Measurements from ENCODE around the gene KLK6. TPM values are rescaled to one million over a fixed set of nuclear protein-coding genes. Genes with fewer than 3 reads are reported as not detected.

KLK6 gene
- total and polyA plus RNA-seq, 2 donors (not counting 3 experiments of a cell fraction or from before 2014, with no cell fraction given), result 0.12 TPM; not detected in 1

GRCh38 chr19:50964266-50964665, 5.1 kb downstream of the KLK6 start:
- no TSS peak for BruUV-seq (replicated peaks)
- Histone ChIP-seq H4K20me1 (replicated peaks; ENCODE audit: control insufficient read depth, extremely low read depth, insufficient read depth, low read length) (no peaks in the 10 kb centered on the region), H2AFZ (ENCODE audit: low read depth, low read length) (no peak overlapping the region), H3K36me3 (ENCODE audit: control insufficient read depth in 2 of 2, extremely low read depth in 1 of 2, insufficient read depth in 2 of 2, low read length in 2 of 2) (no peaks in the 10 kb centered on the region), H3K27me3 (ENCODE audit: control insufficient read depth in 2 of 2, insufficient read depth in 2 of 2, low read length in 2 of 2) (no peaks in the 10 kb centered on the region), H3K4me2 (ENCODE audit: insufficient read depth, low read length) (no peak overlapping the region), H3K9me1 (replicated peaks; ENCODE audit: control insufficient read depth, extremely low read depth, insufficient read depth, low read length) (no peaks in the 10 kb centered on the region), H3K4me3 (replicated peaks in 1 of 3; ENCODE audit: insufficient read depth in 1 of 3, low read depth in 1 of 3, low read length in 3 of 3) (no peak overlapping the region), H3K79me2 (ENCODE audit: control insufficient read depth, insufficient read depth, low read length) (no peaks in the 10 kb centered on the region), H3K4me1 (ENCODE audit: control insufficient read depth, extremely low read depth, insufficient read depth, low read length) (no peaks in the 10 kb centered on the region), H3K9ac (replicated peaks; ENCODE audit: extremely low read depth, insufficient read depth, low read length) (no peak overlapping the region), H3K27ac (ENCODE audit: insufficient read depth, low read depth, low read length) (no peak overlapping the region), H3K9me3 (replicated peaks; ENCODE audit: control insufficient read depth, insufficient read depth, low read length) (no peaks in the 10 kb centered on the region)
- dilution Hi-C loops (cut with MboI; ENCODE audit: extremely low pct_ligation_motif_present, low sequenced_read_pairs), result no loop called here
- no peak for TF ChIP-seq EZH2 (IDR thresholded peaks at IDR 0.05; ENCODE audit: borderline replicate concordance, low read depth, low read length, severe bottlenecking)
- TF ChIP-seq MYC (IDR thresholded peaks at IDR 0.05; ENCODE audit: low read depth, low read length), result no peak
- no peak for TF ChIP-seq POLR2AphosphoS5 (IDR thresholded peaks at IDR 0.05; ENCODE audit: insufficient read depth, low read depth, low read length)
- TF ChIP-seq GATA2 (IDR thresholded peaks at IDR 0.05; ENCODE audit: insufficient read depth, insufficient read length, low read depth, low read length), result no peak
- no peak for TF ChIP-seq FOS (IDR thresholded peaks at IDR 0.05; ENCODE audit: borderline replicate concordance, insufficient read depth, low read length)
- ChIA-PET POLR2A (no interaction called here), CTCF (no interaction called here)
- no peak for FAIRE-seq
- intact Hi-C loops (cut with micrococcal nuclease), result no loop called here
- no peak for DNase-seq (ENCODE audit: low read depth, low spot score)

GRCh38 chr19:50963381-50963780, 6.0 kb downstream of the KLK6 start:
- no peak overlapping the region for H3K9ac ChIP-seq (replicated peaks; ENCODE audit: extremely low read depth, insufficient read depth, low read length)
- intact Hi-C loops (cut with micrococcal nuclease), result no loop called here
- no peaks in the 10 kb centered on the region for H3K36me3 ChIP-seq (ENCODE audit: control insufficient read depth in 2 of 2, extremely low read depth in 1 of 2, insufficient read depth in 2 of 2, low read length in 2 of 2)
- DNase-seq (ENCODE audit: low read depth, low spot score) (no peak), FAIRE-seq (no peak)
- no peaks in the 10 kb centered on the region for H4K20me1 ChIP-seq (replicated peaks; ENCODE audit: control insufficient read depth, extremely low read depth, insufficient read depth, low read length)
- BruUV-seq (replicated peaks), result no TSS peak
- H3K9me3 ChIP-seq (replicated peaks; ENCODE audit: control insufficient read depth, insufficient read depth, low read length), result no peaks in the 10 kb centered on the region
- H3K27me3 ChIP-seq (ENCODE audit: control insufficient read depth in 2 of 2, insufficient read depth in 2 of 2, low read length in 2 of 2), result no peaks in the 10 kb centered on the region
- H3K4me2 ChIP-seq (ENCODE audit: insufficient read depth, low read length), result no peak overlapping the region
- H2AFZ ChIP-seq (ENCODE audit: low read depth, low read length), result no peak overlapping the region
- no peaks in the 10 kb centered on the region for H3K9me1 ChIP-seq (replicated peaks; ENCODE audit: control insufficient read depth, extremely low read depth, insufficient read depth, low read length)
- no peak for TF ChIP-seq JUN (IDR thresholded peaks at IDR 0.05; ENCODE audit: borderline replicate concordance, insufficient read depth, insufficient read length, low read depth)
- no peak for TF ChIP-seq POLR2A (IDR thresholded peaks at IDR 0.05; ENCODE audit: low read depth, low read length)
- no peak for TF ChIP-seq CTCF (IDR thresholded peaks at IDR 0.05; ENCODE audit: extremely low read depth in 1 of 2, insufficient read depth in 1 of 2, low read depth in 1 of 2, low read length in 2 of 2)
- TF ChIP-seq MAX (IDR thresholded peaks at IDR 0.05; ENCODE audit: insufficient read depth, insufficient read length), result no peak
- no peak for TF ChIP-seq MYC (IDR thresholded peaks at IDR 0.05; ENCODE audit: low read depth, low read length)
- no peak for TF ChIP-seq GATA2 (IDR thresholded peaks at IDR 0.05; ENCODE audit: insufficient read depth, insufficient read length, low read depth, low read length)
- no peak for TF ChIP-seq POLR2AphosphoS5 (IDR thresholded peaks at IDR 0.05; ENCODE audit: insufficient read depth, low read depth, low read length)
- TF ChIP-seq FOS (IDR thresholded peaks at IDR 0.05; ENCODE audit: borderline replicate concordance, insufficient read depth, low read length), result no peak
- TF ChIP-seq EZH2 (IDR thresholded peaks at IDR 0.05; ENCODE audit: borderline replicate concordance, low read depth, low read length, severe bottlenecking), result no peak
- dilution Hi-C loops (cut with MboI; ENCODE audit: extremely low pct_ligation_motif_present, low sequenced_read_pairs), result no loop called here
- H3K79me2 ChIP-seq (ENCODE audit: control insufficient read depth, insufficient read depth, low read length), result no peaks in the 10 kb centered on the region
- H3K4me3 ChIP-seq (replicated peaks in 1 of 3; ENCODE audit: insufficient read depth in 1 of 3, low read depth in 1 of 3, low read length in 3 of 3), result no peak overlapping the region
- H3K27ac ChIP-seq (ENCODE audit: insufficient read depth, low read depth, low read length), result no peak overlapping the region
- CTCF ChIA-PET, result no interaction called here
- POLR2A ChIA-PET, result no interaction called here
- H3K4me1 ChIP-seq (ENCODE audit: control insufficient read depth, extremely low read depth, insufficient read depth, low read length), result no peaks in the 10 kb centered on the region

Measured in endothelial cell of umbilical vein (primary cell).